GM18505 (cell line): Measurements from ENCODE around the gene MOBP.

Experiments
- ATAC-seq: cut with Tn5 transposase; IDR thresholded peaks from one replicate; pipeline ENCODE4 v1.9.1; 2021; ENCODE audit not compliant: unreplicated experiment
- POLR2A ChIP-seq: IDR thresholded peaks from 4 replicates; pipeline ENCODE4 v1.6.1; 2011; ENCODE audit warnings: borderline replicate concordance; ENCODE audit not compliant: insufficient read depth, insufficient read length; ENCODE audit errors: extremely low read depth

MOBP gene

DNA sequence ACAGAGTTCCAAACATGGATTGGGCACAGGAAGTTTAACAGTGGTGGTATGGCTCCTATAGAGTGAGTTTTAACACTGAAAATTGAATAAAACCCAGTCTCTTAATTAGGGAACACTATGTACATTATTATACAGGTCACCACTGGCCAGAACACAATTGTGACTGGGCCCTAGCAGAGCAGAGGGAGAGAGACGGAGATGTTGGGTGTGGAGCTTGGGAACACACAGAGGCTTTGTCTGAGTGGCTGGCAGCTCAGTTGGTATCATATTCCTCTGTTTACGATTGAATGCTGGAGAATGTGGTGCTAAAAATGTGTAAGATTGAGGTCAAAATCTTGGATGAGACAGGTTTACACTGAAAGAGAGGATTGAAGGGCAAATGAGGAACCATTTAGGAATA is 6.8 kb upstream of the MOBP start:
- no peak for TF ChIP-seq POLR2A
- no peak for ATAC-seq

DNA sequence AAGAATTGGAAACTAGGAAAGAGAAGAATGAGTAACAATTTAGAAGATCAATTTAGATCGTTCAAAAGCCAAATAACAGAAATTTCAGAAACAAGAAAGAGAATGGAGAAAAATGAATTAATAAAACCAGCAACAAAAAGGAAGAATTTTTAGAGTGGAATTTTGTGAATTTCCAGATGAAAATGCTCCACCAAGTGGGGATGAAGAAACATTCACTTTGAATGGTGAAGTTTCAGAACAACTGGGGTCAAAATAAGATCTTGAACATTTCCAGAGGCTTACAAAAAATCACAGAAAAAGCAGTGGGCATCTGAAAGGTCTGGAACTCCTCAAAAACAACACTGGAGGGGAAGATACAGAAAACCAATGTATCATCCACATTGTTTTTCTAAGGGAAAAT is 4.2 kb upstream of the MOBP start:
- no peak for TF ChIP-seq POLR2A
- ATAC-seq, result no peak

DNA sequence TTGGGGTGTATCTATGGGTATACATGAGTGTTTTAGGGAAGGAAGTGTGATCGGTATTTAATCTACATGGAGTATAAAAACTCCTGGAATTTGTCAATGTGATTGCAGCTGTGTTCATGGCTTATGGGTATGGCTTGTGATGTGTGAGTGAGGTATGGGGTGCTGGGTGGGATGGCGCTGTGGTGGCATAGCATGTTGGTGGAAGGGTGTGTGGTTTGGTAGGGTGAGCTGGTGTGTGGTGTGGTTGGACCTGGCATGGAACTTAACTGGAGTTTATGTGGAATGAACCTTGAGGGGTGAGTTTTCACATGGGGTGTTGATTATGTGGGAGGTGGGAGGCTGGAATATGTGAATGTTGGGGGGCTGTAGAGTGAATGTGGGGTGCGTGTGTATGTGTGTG is 492 bp upstream of the MOBP start:
- no peak for TF ChIP-seq POLR2A
- ATAC-seq, result no peak

DNA sequence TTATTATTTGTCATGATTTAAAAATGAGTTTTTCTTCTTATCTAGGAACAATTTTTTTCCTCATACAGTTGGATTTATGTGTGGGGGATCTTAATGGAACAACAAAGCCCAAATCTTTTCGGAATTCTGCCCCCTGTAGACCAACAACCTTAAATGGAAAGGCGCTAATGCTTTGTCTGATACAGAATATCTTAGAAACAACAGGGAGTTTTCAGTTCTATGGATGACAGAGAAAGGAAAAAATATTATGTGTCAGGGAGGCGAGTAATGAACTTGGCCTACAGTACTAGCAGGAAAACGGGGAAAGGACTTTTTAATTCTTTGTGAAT is 592 bp downstream of the MOBP start:
- no peak for ATAC-seq
- no peak for TF ChIP-seq POLR2A

DNA sequence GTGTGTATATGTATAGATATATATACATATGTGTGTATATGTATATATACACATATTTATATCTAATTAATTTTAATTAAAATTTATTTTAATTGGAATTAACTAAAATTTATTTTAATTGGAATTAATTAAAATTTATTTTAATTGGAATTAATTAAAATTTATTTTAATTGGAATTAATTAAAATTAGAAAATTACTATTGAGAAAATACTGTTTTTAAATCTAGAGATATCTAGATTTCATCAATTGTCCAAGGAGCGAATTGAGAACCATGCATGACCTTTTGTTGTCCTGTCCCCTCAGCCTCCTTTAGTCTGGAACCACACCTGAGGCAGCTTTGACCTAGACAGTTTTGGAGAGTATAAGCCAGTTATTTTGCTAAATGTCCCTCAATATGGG is 1.8 kb downstream of the MOBP start:
- ATAC-seq, result no peak
- TF ChIP-seq POLR2A, result no peak

DNA sequence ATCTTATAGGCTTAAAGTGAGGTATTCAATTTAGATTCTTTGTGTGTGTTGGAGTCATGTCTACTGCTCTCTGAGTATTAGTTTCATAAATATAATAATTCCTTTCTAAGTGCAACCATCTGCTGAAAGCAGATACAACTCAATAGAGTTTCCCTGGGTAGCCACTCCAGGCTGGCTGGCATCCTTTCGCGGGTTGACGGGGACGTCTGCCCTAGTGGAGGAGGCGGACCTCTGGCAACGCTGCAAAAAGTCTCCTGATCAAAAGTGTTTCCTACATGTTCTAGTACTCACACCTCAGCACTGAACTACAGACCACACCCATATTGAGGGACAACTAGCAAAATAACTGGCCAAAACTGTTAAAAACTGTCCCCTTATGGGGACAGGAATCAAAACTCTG is 2.5 kb downstream of the MOBP start:
- ATAC-seq, result no peak
- TF ChIP-seq POLR2A, result no peak

DNA sequence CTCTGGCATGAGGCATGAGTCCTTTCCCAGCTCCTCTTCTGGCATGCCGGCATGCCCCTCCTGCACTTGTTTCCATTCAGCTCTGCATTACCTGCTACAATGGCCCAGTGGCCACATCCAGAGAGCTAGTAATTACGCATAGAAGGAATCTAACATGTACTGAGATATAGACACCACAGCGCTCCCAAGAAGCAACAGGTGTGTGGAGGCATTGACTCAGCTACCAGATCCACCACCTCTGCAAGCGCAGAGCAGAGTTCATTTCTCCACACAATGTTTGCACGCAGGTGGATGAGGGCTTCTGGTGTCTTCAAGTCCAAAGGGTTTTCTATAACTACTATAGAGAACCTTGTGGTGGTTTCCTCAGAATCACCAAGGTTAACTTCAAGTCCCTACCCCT is 4.2 kb downstream of the MOBP start:
- ATAC-seq, result no peak
- no peak for TF ChIP-seq POLR2A

DNA sequence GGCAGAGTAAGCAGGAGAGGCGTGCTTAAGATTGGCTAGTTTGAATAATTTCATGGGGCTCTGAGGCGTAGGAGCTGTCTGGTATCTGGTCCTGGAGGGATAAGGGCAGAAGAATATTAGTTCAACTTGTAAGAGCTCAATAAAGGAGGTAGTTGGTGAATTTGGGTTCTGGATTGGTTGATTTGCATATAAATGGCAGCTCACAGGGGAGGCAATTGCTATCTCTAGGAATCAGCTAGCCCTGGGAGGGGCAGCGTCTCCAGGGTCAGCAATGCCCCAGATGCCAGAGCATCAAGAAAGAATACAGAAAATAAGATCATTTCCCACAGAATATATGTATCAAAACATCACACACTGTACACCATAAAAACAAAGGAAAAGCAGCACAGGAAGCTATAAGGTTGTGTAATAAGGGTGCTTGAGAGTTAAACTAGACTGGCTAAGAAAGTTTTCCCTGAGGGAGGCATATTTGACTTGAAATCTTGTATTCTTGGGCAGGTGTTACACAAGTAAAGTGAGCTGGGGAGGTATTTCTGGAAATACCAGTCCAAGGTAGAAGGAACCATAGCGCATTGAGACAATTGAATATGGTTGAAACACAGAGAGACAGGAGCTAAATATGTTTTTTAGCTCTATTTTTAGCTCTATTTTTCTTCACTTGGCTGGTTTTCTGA is 6.1 kb downstream of the MOBP start:
- TF ChIP-seq POLR2A, result no peak
- ATAC-seq, result no peak

DNA sequence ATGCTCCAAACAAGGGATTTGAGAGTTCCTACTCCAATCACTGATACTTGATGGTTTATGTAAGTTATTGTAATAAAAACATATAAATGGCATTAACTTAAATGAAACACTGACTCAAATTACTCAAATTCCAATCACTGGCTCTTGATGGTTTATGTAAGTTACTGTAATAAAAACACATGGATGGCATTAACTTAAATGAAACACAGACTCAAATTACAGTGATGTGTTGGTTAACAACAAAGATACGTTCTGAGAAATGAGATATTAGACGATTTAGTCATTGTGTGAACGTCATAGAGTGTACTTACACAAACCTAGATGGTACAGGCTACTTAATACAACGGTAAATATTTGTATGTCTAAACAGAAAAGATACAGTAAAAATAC is 6.6 kb downstream of the MOBP start:
- no peak for TF ChIP-seq POLR2A
- no peak for ATAC-seq

DNA sequence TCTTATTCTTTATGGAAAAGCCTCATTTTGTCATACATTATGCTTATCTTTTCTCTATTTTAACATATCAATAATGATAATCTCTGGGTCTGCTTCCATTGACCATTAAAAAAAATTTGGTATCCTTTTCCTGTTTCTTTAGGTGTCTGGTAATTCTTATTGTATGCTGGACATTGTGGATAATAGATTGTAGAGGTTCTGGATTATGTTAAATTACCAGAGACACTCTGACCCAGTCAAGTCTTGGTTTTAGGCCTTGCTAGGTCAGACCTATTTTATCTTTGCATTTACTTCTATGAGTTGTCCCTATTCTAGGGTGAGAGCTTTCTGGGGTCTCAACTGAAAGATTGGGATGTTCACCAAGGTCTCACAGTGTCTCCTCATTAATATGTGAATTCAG is 9.3 kb downstream of the MOBP start:
- no peak for TF ChIP-seq POLR2A
- no peak for ATAC-seq

DNA sequence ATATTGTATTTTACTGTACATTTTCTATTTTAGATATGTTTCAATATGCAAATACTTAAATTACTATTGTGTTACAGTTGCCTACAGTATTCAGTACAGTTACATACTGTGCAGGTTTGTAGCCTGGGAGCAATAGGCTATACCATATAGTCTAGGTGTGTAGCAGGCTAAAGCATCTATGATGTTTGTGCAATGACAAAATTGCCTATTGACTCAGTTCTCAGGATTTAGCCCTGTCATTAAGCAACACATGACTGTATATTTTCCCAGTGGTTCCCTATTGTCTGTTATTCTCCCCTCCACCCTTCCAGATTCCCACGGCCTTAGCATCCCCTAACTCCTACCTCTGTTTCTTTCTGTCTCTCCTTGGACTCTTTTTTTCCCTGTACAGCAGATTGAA is 10.7 kb downstream of the MOBP start:
- no peak for ATAC-seq
- TF ChIP-seq POLR2A, result no peak

DNA sequence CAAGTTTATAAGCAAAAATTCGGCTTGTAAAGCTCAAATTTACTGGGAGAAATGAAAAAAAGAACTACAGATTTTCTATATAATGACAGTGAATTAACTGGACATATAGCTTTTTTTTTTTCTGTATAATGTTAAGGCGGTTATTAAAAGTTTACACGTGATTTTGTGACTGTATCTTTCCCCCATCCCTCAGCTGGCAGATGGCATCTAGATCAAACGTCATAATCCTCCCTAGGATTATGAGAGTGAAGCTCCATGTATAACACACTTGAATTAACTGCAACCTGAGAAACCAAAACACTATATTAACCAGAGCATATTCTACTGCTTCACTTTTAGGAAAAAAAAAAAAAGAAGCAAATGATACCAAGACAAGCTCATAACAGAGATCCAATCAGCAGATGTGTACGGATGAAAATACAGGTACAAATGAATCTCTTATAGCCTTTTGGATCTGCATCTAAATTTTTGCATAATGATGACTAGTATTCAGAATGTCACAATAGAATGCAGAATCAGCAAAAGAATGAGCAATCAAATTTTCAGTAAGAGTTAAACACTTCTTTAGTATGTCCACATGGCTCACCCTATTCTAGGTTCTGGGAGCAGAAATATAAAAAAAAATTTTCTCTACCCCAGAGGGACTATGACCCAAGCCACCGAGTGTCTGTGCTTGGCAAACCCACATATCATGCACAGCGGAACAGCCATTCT is 12.4 kb downstream of the MOBP start:
- no peak for TF ChIP-seq POLR2A
- no peak for ATAC-seq

DNA sequence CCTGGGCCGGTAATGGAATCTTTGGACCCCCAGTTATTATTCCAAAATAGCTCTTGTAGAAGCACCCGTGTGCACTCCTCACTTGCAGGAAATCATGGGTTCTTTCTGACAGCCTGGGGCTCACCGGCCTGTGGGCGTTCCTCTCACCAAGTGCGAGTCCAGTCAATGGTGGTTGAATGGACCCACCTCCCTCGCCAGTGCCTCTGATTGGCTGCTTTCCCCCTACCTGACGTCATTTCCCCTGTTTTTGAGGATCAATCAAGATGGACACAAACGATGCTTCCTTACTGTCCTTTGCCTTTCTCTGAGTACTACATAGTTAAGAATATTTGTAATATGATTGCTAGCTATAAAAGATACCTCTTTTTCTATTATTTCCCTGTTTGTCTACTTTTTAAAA is 18.1 kb downstream of the MOBP start:
- TF ChIP-seq POLR2A, result no peak
- ATAC-seq, result no peak

DNA sequence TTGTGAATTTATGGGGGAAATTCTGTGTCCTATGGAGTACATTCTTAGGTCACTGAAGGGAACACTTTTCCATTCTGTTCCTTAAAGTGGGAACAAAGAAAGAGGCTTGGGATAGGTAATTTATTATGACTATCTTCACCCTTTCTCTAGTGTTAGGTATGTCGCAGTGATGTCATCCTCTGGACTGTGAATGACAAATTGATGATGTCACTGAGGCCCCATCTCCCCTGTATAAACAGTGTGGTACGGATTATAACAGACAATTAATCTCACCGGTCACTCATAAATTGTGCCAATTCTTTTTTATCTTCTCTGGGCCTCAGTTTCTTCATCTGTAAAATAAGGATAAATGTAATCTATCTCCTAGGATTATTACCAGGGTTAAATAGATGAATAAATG is 23.5 kb downstream of the MOBP start:
- TF ChIP-seq POLR2A, result no peak
- ATAC-seq, result no peak
